ENCODE measurements around the gene ECSIT.
"Not testable (repeated sequence)": the region's sequence is repeated elsewhere in the genome, so short reads cannot be mapped to it uniquely, and the experiment has no call there.

The ECSIT gene

DNA sequence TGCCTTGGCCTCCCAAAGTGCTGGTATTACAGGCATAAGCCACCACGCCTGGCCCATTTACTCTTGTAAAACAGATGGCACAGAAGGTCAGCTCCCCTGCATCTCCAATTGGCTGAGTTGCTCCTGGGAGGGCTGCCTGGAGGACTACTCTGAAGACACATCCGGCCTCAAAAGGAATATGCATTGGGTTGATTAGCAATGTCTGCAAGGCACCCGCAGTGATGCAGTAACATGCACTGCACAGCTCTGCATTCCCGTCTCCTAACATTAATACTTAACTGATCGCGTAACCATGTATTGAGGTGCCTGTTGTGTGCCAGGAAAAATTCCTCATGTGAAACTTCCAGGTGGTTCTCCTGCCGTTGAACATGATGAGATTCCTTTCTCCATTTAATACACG lies 53.1 kb downstream of the ECSIT start:
- DNase-seq = no peak

DNA sequence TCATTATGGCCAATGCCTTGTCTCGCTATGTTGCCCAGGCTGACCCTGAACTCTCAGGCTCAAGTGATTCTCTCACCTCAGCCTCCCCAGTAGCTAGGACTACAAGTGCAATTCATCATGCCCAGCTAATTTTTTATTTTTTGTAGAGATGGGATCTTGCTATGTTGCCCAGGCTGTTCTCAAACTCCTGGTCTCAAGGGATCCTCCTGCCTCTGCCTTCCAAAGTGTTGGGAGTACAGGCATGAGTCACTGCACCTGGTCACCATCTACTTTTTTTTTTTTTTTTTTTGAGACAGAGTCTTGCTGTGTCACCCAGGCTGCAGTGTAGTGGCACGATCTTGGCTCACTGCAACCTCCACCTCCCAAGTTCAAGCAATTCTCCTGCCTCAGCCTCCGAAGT lies 53.6 kb downstream of the ECSIT start:
- DNase-seq = not testable (repeated sequence)

DNA sequence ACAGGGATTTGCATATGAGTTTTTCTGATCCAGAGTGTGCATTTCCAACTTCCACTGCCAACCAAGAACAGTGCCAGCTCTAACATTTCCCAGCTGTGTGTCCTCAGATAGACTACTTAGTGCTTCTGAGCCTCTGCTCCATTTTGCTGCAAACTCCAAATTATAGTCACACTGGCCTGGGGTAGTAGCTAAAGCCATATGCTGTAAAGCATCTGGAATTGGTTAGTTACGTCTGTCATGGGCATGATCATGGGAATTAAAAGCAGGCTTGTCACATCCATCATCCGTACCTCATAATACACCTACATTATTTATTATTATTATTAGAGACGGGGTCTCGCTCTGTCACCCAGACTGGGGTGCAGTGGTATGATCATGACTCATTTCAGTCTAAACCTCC lies 55.2 kb downstream of the ECSIT start:
- no peak for DNase-seq

DNA sequence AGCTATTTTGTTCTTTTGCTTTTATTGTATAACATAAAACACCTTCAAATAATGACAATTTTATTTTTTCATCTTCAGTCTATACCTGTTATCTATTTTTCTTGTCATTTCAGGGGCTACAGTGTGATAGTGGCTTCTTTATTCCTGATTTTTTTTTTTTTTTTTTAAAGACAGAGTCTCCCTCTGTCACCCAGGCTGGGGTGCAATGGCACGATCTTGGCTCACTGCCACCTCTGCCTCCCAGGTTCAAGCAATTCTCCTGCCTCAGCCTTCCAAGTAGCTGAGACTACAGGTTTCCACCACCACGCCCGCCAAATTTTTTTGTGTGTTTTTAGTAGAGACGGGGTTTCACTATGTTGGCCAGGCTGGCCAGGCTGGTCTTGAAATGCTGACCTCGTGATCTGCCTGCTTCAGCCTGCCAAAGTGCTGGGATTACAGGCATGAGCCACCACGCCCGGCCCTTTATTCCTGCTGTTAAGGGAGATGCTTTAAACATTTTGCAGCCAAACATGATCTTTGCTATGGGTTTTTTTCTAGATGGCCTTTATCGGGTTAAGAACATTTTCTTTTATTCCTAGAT lies 60.6 kb downstream of the ECSIT start:
- not testable (repeated sequence) for DNase-seq

DNA sequence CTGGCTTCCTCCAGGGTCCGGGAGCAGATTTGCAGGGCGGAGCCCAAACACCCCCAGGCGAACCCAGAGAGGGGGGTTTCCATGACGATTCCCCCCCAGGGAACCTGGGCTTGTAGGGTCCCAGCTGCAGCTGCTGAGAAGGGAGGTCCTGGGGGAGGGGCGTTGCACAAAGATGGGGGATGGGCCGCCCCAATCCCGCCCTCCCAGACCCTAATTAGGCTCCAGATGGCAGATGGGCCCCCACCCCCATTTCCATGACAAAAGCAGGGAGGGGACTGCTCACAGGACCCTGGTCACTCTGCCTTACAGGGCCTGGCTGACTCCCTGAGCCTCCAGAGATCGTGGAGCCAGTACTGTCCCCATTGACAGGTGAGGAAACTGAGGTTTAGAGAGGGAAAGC lies 63.3 kb downstream of the ECSIT start:
- no peak for DNase-seq

DNA sequence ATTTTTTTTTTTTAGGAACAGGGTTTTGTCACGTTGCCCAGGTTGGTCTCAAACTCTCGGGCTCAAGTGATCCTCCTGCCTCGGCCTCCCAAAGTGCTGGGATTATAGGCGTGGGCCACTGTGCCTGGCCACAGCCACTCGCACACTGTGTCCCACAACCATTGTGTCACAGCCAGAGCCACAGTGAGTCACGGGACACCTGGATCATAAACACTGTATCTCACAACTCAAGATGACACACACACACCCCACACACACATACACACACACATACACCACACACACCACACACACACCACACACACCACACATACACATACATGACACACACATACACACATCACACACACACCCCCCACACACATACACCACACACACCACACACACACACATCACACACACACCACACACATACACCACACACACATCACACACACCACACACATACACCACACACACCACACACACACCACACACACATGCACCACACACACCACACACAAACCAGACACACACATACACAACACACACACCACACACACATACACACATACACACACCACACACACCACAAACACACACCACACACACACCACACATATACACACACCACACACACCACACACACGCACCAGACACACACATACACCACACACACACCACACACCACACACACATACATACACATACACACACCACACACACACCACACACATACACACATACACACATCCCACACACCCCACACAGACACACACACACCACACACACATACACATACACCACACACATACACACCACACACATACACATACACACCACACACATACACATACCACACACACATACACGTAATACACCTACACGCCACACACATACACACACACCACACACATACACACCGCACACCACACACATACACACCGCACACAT lies 64.3 kb downstream of the ECSIT start:
- DNase-seq = no peak

DNA sequence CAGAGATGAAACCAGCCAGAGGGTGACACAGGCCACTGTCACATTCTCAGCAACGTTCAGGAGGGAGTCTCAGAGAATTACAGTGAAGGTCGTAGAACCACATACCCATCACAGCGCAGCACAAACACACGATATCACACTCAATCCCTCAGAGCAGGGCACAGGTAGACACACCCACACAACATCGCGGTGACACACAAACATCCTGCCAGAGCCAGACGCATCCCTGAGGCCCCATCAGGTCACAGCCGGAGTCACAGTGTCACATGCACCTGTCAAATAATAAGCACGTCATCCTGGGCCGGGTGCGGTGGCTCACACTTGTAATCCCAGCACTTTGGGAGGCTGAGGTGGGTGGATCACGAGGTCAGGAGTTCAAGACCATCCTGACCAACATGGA lies 65.5 kb downstream of the ECSIT start:
- DNase-seq = no peak

DNA sequence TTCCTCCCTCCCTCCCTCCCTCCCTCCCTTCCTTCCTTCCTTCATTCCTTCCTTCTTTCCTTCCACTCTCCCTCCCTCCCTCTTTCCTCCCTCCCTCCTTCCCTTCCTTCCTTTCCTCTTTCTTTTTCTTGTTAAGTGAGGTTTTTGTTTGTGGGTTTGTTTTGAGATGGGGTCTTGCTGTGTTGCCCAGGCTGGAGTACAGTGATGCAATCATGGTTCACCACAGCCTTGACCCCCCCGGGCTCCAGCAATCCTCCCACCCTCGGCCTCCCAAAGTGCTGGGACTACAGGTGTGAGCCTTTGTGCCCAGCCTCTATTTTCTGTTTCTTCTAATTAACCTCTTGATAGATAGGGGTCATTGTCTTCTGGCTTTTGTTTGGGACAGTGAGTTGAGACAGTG lies 67.5 kb downstream of the ECSIT start:
- no peak for DNase-seq

DNA sequence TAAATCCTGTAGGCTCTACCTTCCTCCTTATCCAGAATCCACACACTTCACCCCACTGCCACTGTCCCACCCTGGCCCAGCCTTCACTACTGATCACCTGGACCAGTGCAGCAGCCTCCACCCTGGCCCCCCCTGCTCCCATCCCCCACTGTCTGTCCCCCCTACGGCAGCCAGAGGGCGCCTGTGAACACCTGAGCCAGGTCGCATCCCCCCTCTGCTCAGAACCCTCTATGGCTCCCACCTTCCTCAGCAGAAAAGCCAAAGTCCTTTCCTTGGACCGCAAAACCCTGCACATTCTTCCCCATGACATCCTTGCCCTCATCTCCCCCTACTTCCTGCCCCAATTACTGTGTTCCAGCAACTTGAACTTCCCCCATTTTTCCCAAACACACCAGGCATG lies 68.7 kb downstream of the ECSIT start:
- no peak for DNase-seq

DNA sequence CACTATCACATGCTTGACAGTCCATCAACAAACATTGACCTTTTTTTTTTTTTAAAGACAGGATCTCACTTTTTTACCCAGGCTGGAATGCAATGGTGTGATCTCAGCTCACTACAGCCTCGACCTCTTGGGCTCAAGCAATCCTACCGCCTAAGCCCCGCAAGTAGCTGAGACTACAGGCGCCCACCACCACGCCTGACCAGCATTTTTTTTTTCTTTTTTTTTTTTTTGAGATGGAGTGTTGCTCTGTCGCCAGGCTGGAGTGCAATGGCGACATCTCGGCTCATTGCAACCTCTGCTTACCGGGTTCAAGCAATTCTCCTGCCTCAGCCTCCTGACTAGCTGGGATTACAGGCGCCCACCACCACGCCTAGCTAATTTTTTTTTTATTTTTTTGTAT lies 70.0 kb downstream of the ECSIT start:
- not testable (repeated sequence) for DNase-seq

DNA sequence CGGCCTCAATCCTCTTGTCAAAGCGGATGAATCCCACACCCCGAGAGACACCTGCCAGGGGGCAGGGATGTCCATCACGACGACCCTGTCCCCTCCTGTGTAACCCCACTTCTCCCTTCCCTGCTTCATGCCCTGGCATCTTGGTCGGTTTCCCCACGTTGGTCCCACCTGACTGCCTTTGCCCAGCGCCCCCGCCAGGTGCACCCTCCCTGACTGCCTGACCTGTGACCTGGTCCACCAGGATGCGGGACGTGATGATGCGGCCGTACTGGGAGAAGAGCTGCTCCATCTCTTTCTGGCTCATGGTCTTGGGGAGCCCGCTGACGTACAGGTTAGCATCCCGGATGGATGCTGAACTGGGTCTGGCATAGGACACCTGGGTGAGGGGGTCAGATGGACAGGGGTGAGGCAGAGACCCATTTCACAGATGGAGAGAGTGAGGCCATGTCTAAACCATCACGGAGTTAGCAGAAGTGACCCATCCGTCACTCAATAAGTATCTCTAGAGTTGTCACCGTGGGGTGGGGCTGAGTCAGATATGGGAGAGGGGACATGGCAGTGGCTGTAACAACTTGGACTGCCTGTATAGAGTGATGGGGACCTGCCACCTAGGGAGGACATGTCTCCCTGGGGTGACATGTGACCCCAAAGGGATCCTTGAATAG lies 70.6 kb downstream of the ECSIT start:
- DNase-seq = no peak

DNA sequence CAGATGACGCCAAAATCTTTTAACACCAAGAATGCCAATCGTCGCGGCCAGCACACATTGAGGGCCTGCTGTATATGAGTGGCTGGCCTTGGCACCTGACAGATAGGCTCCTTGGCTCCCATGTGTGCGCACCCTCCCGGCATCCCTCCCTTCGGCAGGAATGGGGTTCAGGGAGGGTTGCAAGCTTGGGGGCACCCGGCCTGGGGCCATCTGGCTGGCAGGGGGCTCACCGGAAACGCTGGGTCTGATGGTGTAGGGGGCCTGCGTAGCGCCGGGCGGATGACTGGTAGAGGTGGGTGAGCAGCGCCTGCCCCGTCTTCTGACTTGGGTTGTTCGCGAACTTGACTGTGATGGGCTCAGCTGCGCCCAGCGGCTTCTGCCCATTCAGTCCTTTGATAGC lies 71.1 kb downstream of the ECSIT start:
- no peak for DNase-seq

DNA sequence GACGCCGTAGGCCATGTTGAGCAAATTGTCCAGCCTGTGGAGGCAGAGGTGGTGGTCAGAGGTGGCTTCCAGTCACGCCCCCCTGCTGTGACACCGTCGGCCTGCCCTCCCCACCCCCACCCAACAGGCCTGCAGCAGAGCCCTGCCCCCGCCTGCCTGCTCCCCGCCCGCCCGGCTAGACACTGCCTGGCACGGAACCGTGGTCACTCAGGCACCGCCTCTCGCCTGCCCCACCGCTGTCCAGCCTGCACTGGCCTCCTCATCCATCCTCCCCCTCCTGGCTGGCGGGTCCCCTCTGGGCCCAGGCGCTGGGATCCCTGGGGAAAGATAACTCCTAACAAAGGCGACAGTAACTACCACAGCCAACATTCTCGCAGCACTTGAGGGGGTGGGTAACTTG lies 71.8 kb downstream of the ECSIT start:
- no peak for DNase-seq

DNA sequence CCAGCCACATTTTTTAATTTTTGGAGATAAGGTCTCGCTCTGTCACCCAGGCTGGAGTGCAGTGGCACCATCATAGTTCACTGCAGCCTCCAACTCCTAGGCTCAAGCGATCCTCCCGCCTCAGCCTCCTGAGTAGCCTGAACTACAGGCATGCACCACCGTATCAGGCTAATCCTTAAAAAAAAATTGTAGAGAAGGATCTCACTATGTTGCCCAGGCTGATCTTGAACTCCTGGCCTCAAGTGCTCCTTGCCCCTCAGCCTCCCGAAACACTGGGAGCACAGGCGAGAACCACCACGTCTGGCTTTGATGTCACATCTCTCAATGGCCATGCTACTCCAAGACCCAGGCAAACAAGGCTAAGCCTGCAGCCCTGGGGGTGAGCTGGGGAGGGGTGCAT lies 72.3 kb downstream of the ECSIT start:
- DNase-seq = no peak

Measured in NCI-H446 (cell line).